ENCODE measurements around the gene POLD3.
"Not testable (repeated sequence)": the region's sequence is repeated elsewhere in the genome, so short reads cannot be mapped to it uniquely, and the experiment has no call there.

Gene POLD3

GRCh38 chr11:74583024-74583624 is 9.3 kb upstream of the POLD3 start:
- DNase-seq, result no peak

GRCh38 chr11:74590492-74590891 is 1.9 kb upstream of the POLD3 start:
- not testable (repeated sequence) for DNase-seq

GRCh38 chr11:74592063-74592440 is 330 bp upstream of the POLD3 start:
- DNase-seq, result no peak

GRCh38 chr11:74593463-74593862 is 1.1 kb downstream of the POLD3 start:
- DNase-seq, result no peak

GRCh38 chr11:74602637-74603556 is 10.5 kb downstream of the POLD3 start:
- DNase-seq, result no peak

- no peak for DNase-seq
Measured at GRCh38 chr11:74603845-74604244, 11.5 kb downstream of the POLD3 start.

- DNase-seq, result no peak
Measured at GRCh38 chr11:74604311-74604710, 11.9 kb downstream of the POLD3 start.

GRCh38 chr11:74605403-74605802 is 13.0 kb downstream of the POLD3 start:
- no peak for DNase-seq

GRCh38 chr11:74608431-74608830 is 16.0 kb downstream of the POLD3 start:
- DNase-seq, result no peak

- DNase-seq, result no peak
Measured at GRCh38 chr11:74611369-74611861, 19.0 kb downstream of the POLD3 start.

GRCh38 chr11:74612877-74613276 is 20.5 kb downstream of the POLD3 start:
- no peak for DNase-seq

- no peak for DNase-seq
Measured at GRCh38 chr11:74615311-74615710, 22.9 kb downstream of the POLD3 start.

GRCh38 chr11:74615988-74616387 is 23.6 kb downstream of the POLD3 start:
- no peak for DNase-seq

GRCh38 chr11:74620531-74620930 is 28.1 kb downstream of the POLD3 start:
- DNase-seq, result no peak

GRCh38 chr11:74626130-74626529 is 33.7 kb downstream of the POLD3 start:
- no peak for DNase-seq

GRCh38 chr11:74626604-74627003 is 34.2 kb downstream of the POLD3 start:
- DNase-seq, result no peak

- no peak for DNase-seq
Measured at GRCh38 chr11:74627381-74627780, 35.0 kb downstream of the POLD3 start.

GRCh38 chr11:74630043-74630442 is 37.7 kb downstream of the POLD3 start:
- DNase-seq, result no peak

- DNase-seq, result no peak
Measured at GRCh38 chr11:74633406-74634393, 41.3 kb downstream of the POLD3 start.

- no peak for DNase-seq
Measured at GRCh38 chr11:74634537-74634936, 42.2 kb downstream of the POLD3 start.

- no peak for DNase-seq
Measured at GRCh38 chr11:74636630-74637184, 44.3 kb downstream of the POLD3 start.

- no peak for DNase-seq
Measured at GRCh38 chr11:74637700-74638099, 45.3 kb downstream of the POLD3 start.

GRCh38 chr11:74638869-74639268 is 46.5 kb downstream of the POLD3 start:
- DNase-seq, result no peak

Data from 8988T (cell line).